Neural cell (in vitro differentiated cells): Measurements from ENCODE around the gene KMT2B. TPM values are rescaled to one million over a fixed set of nuclear protein-coding genes. Genes with fewer than 3 reads are reported as not detected.

Experiments
- H2AFZ ChIP-seq: fragments of 200-600, 300-800 bp; sonication (generic), shearing (Covaris generic); 2 replicates; pipeline ENCODE4 v1.6.0; 2014; ENCODE audit warnings: low read depth, mild to moderate bottlenecking, antibody characterized with exemption, low read length, moderate library complexity
- H3F3A ChIP-seq: fragments of 200-600 bp; shearing (Covaris generic); 2 replicates; pipeline ENCODE4 v1.6.1; 2016; ENCODE audit warnings: mild to moderate bottlenecking, moderate library complexity, mixed read lengths, antibody characterized with exemption, low read length; ENCODE audit not compliant: insufficient read depth, poor library complexity, severe bottlenecking
- H3K27ac ChIP-seq: fragments of 200-600, 300-800 bp; sonication (generic), shearing (Covaris generic); 2 replicates; pipeline ENCODE4 v1.5.1; 2014; ENCODE audit warnings: mild to moderate bottlenecking, low read length, moderate library complexity
- H3K27me3 ChIP-seq: fragments of 300-800, 200-600 bp; sonication (generic), shearing (Covaris generic); 2 replicates; pipeline ENCODE4 v1.6.0; 2014; ENCODE audit warnings: mild to moderate bottlenecking, low read depth, low read length, moderate library complexity; ENCODE audit not compliant: insufficient read depth
- H3K36me3 ChIP-seq: fragments of 300-800, 200-600 bp; sonication (generic), shearing (Covaris generic); 2 replicates; pipeline ENCODE4 v1.5.1; 2014; ENCODE audit warnings: mild to moderate bottlenecking, antibody characterized with exemption, low read length, moderate library complexity; ENCODE audit not compliant: insufficient read depth
- H3K4me2 ChIP-seq: fragments of 300-800, 200-600 bp; sonication (generic), shearing (Covaris generic); 2 replicates; pipeline ENCODE4 v1.6.0; 2014; ENCODE audit warnings: mild to moderate bottlenecking, low read length
- H3K4me3 ChIP-seq: fragments of 300-800, 200-600 bp; sonication (generic), shearing (Covaris generic); 2 replicates; pipeline ENCODE4 v1.5.1; 2014; ENCODE audit warnings: mild to moderate bottlenecking, low read length, moderate library complexity
- H3K79me2 ChIP-seq: fragments of 200-600 bp; shearing (Covaris generic); replicated peaks from 2 replicates; pipeline ENCODE4 v1.6.0; 2014; ENCODE audit warnings: mild to moderate bottlenecking, low read length, moderate library complexity; ENCODE audit not compliant: insufficient read depth
- H3K9ac ChIP-seq: fragments of 300-800, 200-600 bp; sonication (generic), shearing (Covaris generic); 2 replicates; pipeline ENCODE4 v1.6.1; 2016; ENCODE audit warnings: mild to moderate bottlenecking, low read length, mixed read lengths
- H3K9me2 ChIP-seq: fragments of 200-600 bp; shearing (Covaris generic); 2 replicates; pipeline ENCODE4 v1.6.1; 2016; ENCODE audit warnings: mild to moderate bottlenecking, low read length, mixed read lengths; ENCODE audit not compliant: insufficient read depth
- H3K9me3 ChIP-seq: fragments of 200-600, 300-800 bp; sonication (generic), shearing (Covaris generic); 2 replicates; pipeline ENCODE4 v1.6.1; 2016; ENCODE audit warnings: mild to moderate bottlenecking, mixed run types, low read length, moderate library complexity, mixed read lengths
- H4K20me1 ChIP-seq: fragments of 200-600 bp; shearing (Covaris generic); 2 replicates; pipeline ENCODE4 v1.6.1; 2016; ENCODE audit warnings: mild to moderate bottlenecking, mixed run types; ENCODE audit not compliant: insufficient read depth
- CTCF ChIP-seq: fragments of 450-650 bp; IDR thresholded peaks from 2 replicates; pipeline ENCODE4 v1.5.1; 2014; ENCODE audit warnings: antibody characterized with exemption, mild to moderate bottlenecking, moderate library complexity; ENCODE audit not compliant: poor library complexity, severe bottlenecking
- EP300 ChIP-seq: fragments of 450-650 bp; conservative IDR thresholded peaks from 2 replicates; pipeline ENCODE4 v1.6.1; 2014; ENCODE audit warnings: antibody characterized with exemption, mild to moderate bottlenecking, moderate library complexity; ENCODE audit not compliant: poor library complexity, severe bottlenecking
- EZH2 ChIP-seq: fragments of 200-600, 300-800 bp; shearing (Covaris generic), sonication (generic); IDR thresholded peaks from 2 replicates; pipeline ENCODE4 v1.6.1; 2014; ENCODE audit warnings: antibody characterized with exemption, low read length, borderline replicate concordance, mild to moderate bottlenecking; ENCODE audit not compliant: insufficient read depth, poor library complexity, severe bottlenecking
- MXI1 ChIP-seq: fragments of 450-650 bp; conservative IDR thresholded peaks from 2 replicates; pipeline ENCODE4 v1.6.1; 2014; ENCODE audit warnings: antibody characterized with exemption, mild to moderate bottlenecking; ENCODE audit not compliant: poor library complexity, severe bottlenecking
- POLR2AphosphoS5 ChIP-seq: IDR thresholded peaks from 2 replicates; pipeline ENCODE4 v1.6.1; 2012
- RAD21 ChIP-seq: fragments of 450-650 bp; conservative IDR thresholded peaks from 2 replicates; pipeline ENCODE4 v1.6.1; 2014; ENCODE audit warnings: antibody characterized with exemption, mild to moderate bottlenecking, moderate library complexity
- REST ChIP-seq: IDR thresholded peaks from 2 replicates; pipeline ENCODE4 v1.6.1; 2012; ENCODE audit warnings: borderline replicate concordance
- SMC3 ChIP-seq: fragments of 450-650 bp; conservative IDR thresholded peaks from 2 replicates; pipeline ENCODE4 v1.6.1; 2014; ENCODE audit warnings: antibody characterized with exemption, mild to moderate bottlenecking, moderate library complexity; ENCODE audit not compliant: poor library complexity
- TAF1 ChIP-seq: IDR thresholded peaks from 2 replicates; pipeline ENCODE4 v1.6.1; 2012; ENCODE audit warnings: low read depth
- polyA plus RNA-seq: library from polyadenylated mRNA; depleted of rRNA; stranded (reverse); fragments of >200 nt; gene quantifications from 2 replicates; pipeline ENCODE4 v1.2.3, GENCODE V29; 2014

The KMT2B gene
- polyA plus RNA-seq, 1 donor from 2014 or later: 15.8 TPM

- no peaks in the 10 kb centered on the region for H3F3A ChIP-seq
- no peak overlapping the region for H3K4me3 ChIP-seq
- H3K36me3 ChIP-seq: no peaks in the 10 kb centered on the region
- H4K20me1 ChIP-seq: no peaks in the 10 kb centered on the region
- H3K9me3 ChIP-seq: no peaks in the 10 kb centered on the region
- no peak for TF ChIP-seq TAF1
- no peak for TF ChIP-seq EP300
- H3K9me2 ChIP-seq: no peaks in the 10 kb centered on the region
- no peak overlapping the region for H2AFZ ChIP-seq
- H3K27ac ChIP-seq: no peak overlapping the region
- peaks cover 15% of the 10 kb centered on the region for H3K79me2 ChIP-seq
- no peak overlapping the region for H3K9ac ChIP-seq
- no peaks in the 10 kb centered on the region for H3K27me3 ChIP-seq
- no peak overlapping the region for H3K4me2 ChIP-seq
Measured at GRCh38 chr19:35760711-35761349, 43.0 kb downstream of the KMT2B start.

GRCh38 chr19:35764432-35765315, 46.9 kb downstream of the KMT2B start:
- Histone ChIP-seq H2AFZ (no peak overlapping the region), H3K4me2 (no peak overlapping the region), H4K20me1 (no peaks in the 10 kb centered on the region), H3K4me3 (no peak overlapping the region), H3K36me3 (no peaks in the 10 kb centered on the region), H3F3A (no peaks in the 10 kb centered on the region), H3K27me3 (no peaks in the 10 kb centered on the region), H3K9ac (no peak overlapping the region), H3K27ac (no peak overlapping the region), H3K9me2 (no peaks in the 10 kb centered on the region), H3K9me3 (no peaks in the 10 kb centered on the region), H3K79me2 (peaks cover 4% of the 10 kb centered on the region)
- TF ChIP-seq EP300: no peak
- no peak for TF ChIP-seq EZH2
- TF ChIP-seq MXI1: no peak
- no peak for TF ChIP-seq REST
- TF ChIP-seq POLR2AphosphoS5: no peak
- no peak for TF ChIP-seq SMC3
- TF ChIP-seq CTCF: no peak
- no peak for TF ChIP-seq RAD21
- no peak for TF ChIP-seq TAF1
